Choroid plexus epithelial cell (primary cell): Measurements from ENCODE around the gene BMP5.

Experiments used
- DNase-seq: peaks from one replicate; pipeline ENCODE4 v3.0.0-alpha.2; 2010; ENCODE audit warnings: low read depth
- H3K4me3 ChIP-seq: 2 replicates; pipeline ENCODE4 v1.5.1; 2011; ENCODE audit warnings: low read depth, mild to moderate bottlenecking, control low read depth, low read length, moderate library complexity
- CTCF ChIP-seq: conservative IDR thresholded peaks from 2 replicates; pipeline ENCODE4 v1.5.1; 2011; ENCODE audit warnings: low read depth, mild to moderate bottlenecking, control low read depth, inconsistent platforms, low read length, moderate library complexity

The BMP5 gene

GRCh38 chr6:55772730-55773129 lies 102.7 kb downstream of the BMP5 start:
- no peak overlapping the region for H3K4me3 ChIP-seq
- no peak for DNase-seq
- no peak for TF ChIP-seq CTCF

DNA sequence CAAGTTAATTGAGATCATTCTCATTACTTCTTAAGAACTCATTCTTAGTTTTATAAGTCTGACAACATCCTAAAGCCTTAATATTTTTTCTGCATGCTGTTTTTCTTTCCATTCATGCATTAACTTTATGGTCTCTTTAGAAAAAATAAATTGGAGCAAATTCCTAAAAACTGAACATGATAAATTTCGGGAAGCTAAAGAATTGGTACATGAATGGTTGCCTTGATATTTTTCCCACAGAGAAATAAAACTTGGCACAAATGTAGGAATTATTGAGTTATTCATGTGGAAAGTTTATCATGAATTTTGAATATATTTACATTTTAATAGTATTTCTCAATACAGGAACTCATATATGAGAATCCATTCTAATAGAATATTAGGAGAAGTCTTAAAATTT lies 115.9 kb downstream of the BMP5 start:
- H3K4me3 ChIP-seq = no peak overlapping the region
- DNase-seq = no peak
- no peak for TF ChIP-seq CTCF

- peak; percentile 91 for DNase-seq
- no peak for TF ChIP-seq CTCF
- no peak overlapping the region for H3K4me3 ChIP-seq
These were observed 117.0 kb downstream of the BMP5 start for GRCh38 chr6:55758156-55758937.

DNA sequence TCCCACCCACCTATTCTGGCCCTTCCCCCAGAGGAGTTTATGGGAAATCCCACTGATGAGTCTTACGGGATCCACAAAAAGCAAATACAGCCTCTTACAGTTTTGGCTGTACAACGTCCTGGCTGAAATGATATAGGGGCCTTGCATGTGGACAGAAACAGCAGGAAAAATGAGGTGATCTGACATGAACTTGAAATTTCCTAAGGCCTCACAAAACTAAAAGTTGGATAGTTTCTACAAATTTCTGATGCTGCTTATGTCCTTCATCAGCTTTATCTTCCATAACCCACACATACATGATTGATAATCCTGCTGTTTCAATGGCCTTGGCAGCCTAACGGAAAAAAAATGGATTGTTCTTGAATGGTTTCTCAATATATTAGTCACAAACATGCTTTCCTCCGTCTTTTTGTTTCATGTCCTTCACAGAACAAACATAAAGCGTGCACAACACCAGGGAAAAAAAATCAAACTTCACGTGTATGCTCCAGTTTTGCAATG lies 118.8 kb downstream of the BMP5 start:
- no peak overlapping the region for H3K4me3 ChIP-seq
- peak; percentile 20 for DNase-seq
- no peak for TF ChIP-seq CTCF

GRCh38 chr6:55748880-55749279 lies 126.5 kb downstream of the BMP5 start:
- H3K4me3 ChIP-seq = no peak overlapping the region
- DNase-seq = no peak
- TF ChIP-seq CTCF = no peak

- no peak for DNase-seq
- H3K4me3 ChIP-seq = no peak overlapping the region
- TF ChIP-seq CTCF = no peak
These were observed 128.9 kb downstream of the BMP5 start for GRCh38 chr6:55746473-55746872.

DNA sequence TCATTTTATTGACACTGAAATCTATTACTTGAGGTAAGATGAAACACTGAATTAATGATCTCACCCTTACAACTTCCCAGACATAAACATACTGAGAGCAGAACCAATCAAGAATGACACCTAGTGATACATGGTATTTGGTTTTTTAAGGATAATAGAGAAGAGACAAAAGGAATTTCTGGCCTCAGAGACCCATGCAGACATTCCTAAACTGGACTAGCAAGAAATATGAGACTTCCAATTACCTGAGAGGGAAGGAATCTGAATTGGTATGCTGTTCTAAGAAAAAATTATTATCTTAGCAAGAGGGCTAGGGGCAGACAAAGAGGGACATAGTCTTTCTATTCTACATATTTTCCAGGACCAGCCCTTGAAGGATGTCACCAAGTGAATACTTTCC lies 141.1 kb downstream of the BMP5 start:
- H3K4me3 ChIP-seq = no peak overlapping the region
- TF ChIP-seq CTCF = no peak
- DNase-seq = peak; percentile 26
